Gastrocnemius medialis (tissue), 4 donors: Measurements from ENCODE around the gene TIMM21. TPM values are rescaled to one million over a fixed set of nuclear protein-coding genes. Genes with fewer than 3 reads are reported as not detected.

Experiments used
- ATAC-seq, 2 donors: fragments of 150-250 bp; one replicate each; pipeline ENCODE4 v1.9.1; 2016
- DNase-seq, 2 donors: peaks; one replicate each; pipeline ENCODE4 v3.0.0-alpha.2; 2019
- H3K27ac ChIP-seq, 4 donors: fragments of 200-600 bp; sonication (generic); 1 replicate in 1 of 4; 2 replicates in 3 of 4; pipeline ENCODE4 v1.5.1; 2016 to 2018; ENCODE audit warnings: mild to moderate bottlenecking in 2 of 4, moderate library complexity in 1 of 4
- H3K27me3 ChIP-seq, 3 donors: fragments of 200-600 bp; sonication (generic) in 2 of 3; 1 replicate in 1 of 3; 2 replicates in 2 of 3; pipeline versions ENCODE4 v1.5.1 to v1.6.0; 2016 to 2019; ENCODE audit warnings: mild to moderate bottlenecking in 1 of 3, moderate library complexity in 1 of 3
- H3K36me3 ChIP-seq, 2 donors: fragments of 200-600 bp; sonication (generic) in 1 of 2; one replicate each; pipeline ENCODE4 v1.5.1; 2017 to 2018
- H3K4me1 ChIP-seq, 2 donors: fragments of 200-600 bp; sonication (generic) in 1 of 2; one replicate each; pipeline ENCODE4 v1.5.1; 2016 to 2017; ENCODE audit warnings: mild to moderate bottlenecking in 2 of 2
- H3K4me3 ChIP-seq, 4 donors: fragments of 200-600 bp; sonication (generic) in 3 of 4; 1 replicate in 1 of 4; 2 replicates in 3 of 4; pipeline ENCODE4 v1.5.1; 2016 to 2019; ENCODE audit warnings: mild to moderate bottlenecking in 2 of 4
- H3K9me3 ChIP-seq, 3 donors: fragments of 200-600 bp; sonication (generic) in 2 of 3; 1 replicate in 1 of 3; 2 replicates in 2 of 3; pipeline ENCODE4 v1.5.1; 2016 to 2019
- CTCF ChIP-seq, 5 experiments: fragments of 450-650 bp in 3 of 5; fragments of 200-600 bp in 2 of 5; sonication (generic) in 2 of 5; IDR thresholded peaks in 4 of 5; conservative IDR thresholded peaks in 1 of 5; 1 replicate in 4 of 5; 2 replicates in 1 of 5; pipeline ENCODE4 v1.5.1; 2016 to 2019; ENCODE audit warnings: antibody characterized with exemption in 5 of 5, mild to moderate bottlenecking in 3 of 5, moderate library complexity in 3 of 5
- POLR2A ChIP-seq, 2 donors: fragments of 450-650 bp; IDR thresholded peaks; one replicate each; pipeline ENCODE4 v1.6.1; 2017; ENCODE audit warnings: antibody characterized with exemption in 2 of 2, mild to moderate bottlenecking in 2 of 2, moderate library complexity in 2 of 2
- in situ Hi-C, 4 donors: fragments of 200-750 bp; cut with MboI; loops; one replicate each; pipeline versions ENCODE4 v1.15.0 to v1.8.0; 2017; ENCODE audit warnings: low sequenced_read_pairs in 4 of 4
- intact Hi-C: fragments of 100-400 bp; cut with DNase I; formaldehyde crosslinking; loops from one replicate; pipeline ENCODE4 v1.15.1; 2023; ENCODE audit warnings: low total_unique reads
- total RNA-seq, 4 donors: library from RNA; depleted of rRNA; stranded (reverse); fragments of >200 nt; gene quantifications; one replicate each; pipeline versions ENCODE4 v1.1.0 to v1.2.3, GENCODE V29; 2016

TIMM21 gene
- total RNA-seq, 4 donors from 2014 or later, result 40.0 to 108 (median 75.8) TPM

- no peak for ATAC-seq
- H3K27ac ChIP-seq, result no peak overlapping the region
- H3K4me1 ChIP-seq, result no peaks in the 10 kb centered on the region
- H3K4me3 ChIP-seq, result no peak overlapping the region
- H3K36me3 ChIP-seq, result no peaks in the 10 kb centered on the region
- in situ Hi-C loops (no loop called here), intact Hi-C loops (no loop called here)
- TF ChIP-seq CTCF (IDR thresholded peaks at IDR 0.05 in 4 of 5, conservative IDR thresholded peaks at IDR 0.05 in 1 of 5), result no peak
- no peak for TF ChIP-seq POLR2A (IDR thresholded peaks at IDR 0.05)
- H3K9me3 ChIP-seq, result no peaks in the 10 kb centered on the region
- no peaks in the 10 kb centered on the region for H3K27me3 ChIP-seq
- DNase-seq, result no peak
Measured at GRCh38 chr18:74123200-74123599, 25.1 kb upstream of the TIMM21 start.

- ATAC-seq, result no peak
- intact Hi-C loops (no loop called here), in situ Hi-C loops (no loop called here)
- H3K4me1 ChIP-seq, result no peaks in the 10 kb centered on the region
- no peak overlapping the region for H3K4me3 ChIP-seq
- H3K27me3 ChIP-seq, result no peaks in the 10 kb centered on the region
- no peak overlapping the region for H3K27ac ChIP-seq
- no peaks in the 10 kb centered on the region for H3K36me3 ChIP-seq
- no peaks in the 10 kb centered on the region for H3K9me3 ChIP-seq
- DNase-seq, result no peak
- TF ChIP-seq POLR2A (IDR thresholded peaks at IDR 0.05), result no peak
- TF ChIP-seq CTCF (IDR thresholded peaks at IDR 0.05 in 4 of 5, conservative IDR thresholded peaks at IDR 0.05 in 1 of 5), result no peak
Measured at GRCh38 chr18:74124642-74125041, 23.7 kb upstream of the TIMM21 start.

GRCh38 chr18:74126684-74127655, 21.4 kb upstream of the TIMM21 start:
- H3K27me3 ChIP-seq, result no peaks in the 10 kb centered on the region
- no peaks in the 10 kb centered on the region for H3K4me1 ChIP-seq
- no peak overlapping the region for H3K4me3 ChIP-seq
- no peak overlapping the region for H3K27ac ChIP-seq
- in situ Hi-C loops (no loop called here), intact Hi-C loops (no loop called here)
- no peak for TF ChIP-seq CTCF (IDR thresholded peaks at IDR 0.05 in 4 of 5, conservative IDR thresholded peaks at IDR 0.05 in 1 of 5)
- no peak for TF ChIP-seq POLR2A (IDR thresholded peaks at IDR 0.05)
- no peak for DNase-seq
- no peak for ATAC-seq
- no peaks in the 10 kb centered on the region for H3K36me3 ChIP-seq
- no peaks in the 10 kb centered on the region for H3K9me3 ChIP-seq

- in situ Hi-C loops, result no loop called here
- Histone ChIP-seq H3K4me1 (no peaks in the 10 kb centered on the region), H3K4me3 (no peak overlapping the region), H3K27me3 (no peaks in the 10 kb centered on the region), H3K36me3 (no peaks in the 10 kb centered on the region), H3K9me3 (no peaks in the 10 kb centered on the region), H3K27ac (no peak overlapping the region)
- TF ChIP-seq CTCF (IDR thresholded peaks at IDR 0.05 in 4 of 5, conservative IDR thresholded peaks at IDR 0.05 in 1 of 5) (no peak), POLR2A (IDR thresholded peaks at IDR 0.05) (no peak)
- intact Hi-C loops, result no loop called here
- DNase-seq (no peak), ATAC-seq (no peak)
Measured at GRCh38 chr18:74128159-74128558, 20.2 kb upstream of the TIMM21 start.
